Tibial nerve (tissue), 4 donors: Measurements from ENCODE around the gene PLCE1.

ENCODE experiments used
- EP300 ChIP-seq, 2 donors: sonication (generic); formaldehyde crosslinking; IDR thresholded peaks; one replicate each; pipeline ENCODE4 v1.6.1; 2017; ENCODE audit warnings: antibody characterized with exemption in 2 of 2, mild to moderate bottlenecking in 1 of 2
- POLR2A ChIP-seq, 2 donors: fragments of 450-650 bp; IDR thresholded peaks; one replicate each; pipeline ENCODE4 v1.6.1; 2017; ENCODE audit warnings: antibody characterized with exemption in 2 of 2, mild to moderate bottlenecking in 2 of 2, moderate library complexity in 2 of 2
- TF ChIP-seq, protein P1 (sequence below), 5 experiments: fragments of 200-600 bp in 3 of 5; fragments of 450-650 bp in 2 of 5; sonication (generic) in 3 of 5; IDR thresholded peaks; one replicate each; pipeline ENCODE4 v1.5.1; 2016 to 2019; ENCODE audit warnings: antibody characterized with exemption in 5 of 5, mild to moderate bottlenecking in 3 of 5, moderate library complexity in 2 of 5

- TF ChIP-seq, protein P1, sequence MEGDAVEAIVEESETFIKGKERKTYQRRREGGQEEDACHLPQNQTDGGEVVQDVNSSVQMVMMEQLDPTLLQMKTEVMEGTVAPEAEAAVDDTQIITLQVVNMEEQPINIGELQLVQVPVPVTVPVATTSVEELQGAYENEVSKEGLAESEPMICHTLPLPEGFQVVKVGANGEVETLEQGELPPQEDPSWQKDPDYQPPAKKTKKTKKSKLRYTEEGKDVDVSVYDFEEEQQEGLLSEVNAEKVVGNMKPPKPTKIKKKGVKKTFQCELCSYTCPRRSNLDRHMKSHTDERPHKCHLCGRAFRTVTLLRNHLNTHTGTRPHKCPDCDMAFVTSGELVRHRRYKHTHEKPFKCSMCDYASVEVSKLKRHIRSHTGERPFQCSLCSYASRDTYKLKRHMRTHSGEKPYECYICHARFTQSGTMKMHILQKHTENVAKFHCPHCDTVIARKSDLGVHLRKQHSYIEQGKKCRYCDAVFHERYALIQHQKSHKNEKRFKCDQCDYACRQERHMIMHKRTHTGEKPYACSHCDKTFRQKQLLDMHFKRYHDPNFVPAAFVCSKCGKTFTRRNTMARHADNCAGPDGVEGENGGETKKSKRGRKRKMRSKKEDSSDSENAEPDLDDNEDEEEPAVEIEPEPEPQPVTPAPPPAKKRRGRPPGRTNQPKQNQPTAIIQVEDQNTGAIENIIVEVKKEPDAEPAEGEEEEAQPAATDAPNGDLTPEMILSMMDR (IDR thresholded peaks at IDR 0.05): no peak
- no peak for TF ChIP-seq POLR2A (IDR thresholded peaks at IDR 0.05)
- TF ChIP-seq EP300 (IDR thresholded peaks at IDR 0.05): no peak
Measured at GRCh38 chr10:94023906-94024305, 30.2 kb downstream of the PLCE1 start.
